ENCODE measurements around the gene PIGZ. TPM values are rescaled to one million over a fixed set of nuclear protein-coding genes. Genes with fewer than 3 reads are reported as not detected.

Gene PIGZ, protein sequence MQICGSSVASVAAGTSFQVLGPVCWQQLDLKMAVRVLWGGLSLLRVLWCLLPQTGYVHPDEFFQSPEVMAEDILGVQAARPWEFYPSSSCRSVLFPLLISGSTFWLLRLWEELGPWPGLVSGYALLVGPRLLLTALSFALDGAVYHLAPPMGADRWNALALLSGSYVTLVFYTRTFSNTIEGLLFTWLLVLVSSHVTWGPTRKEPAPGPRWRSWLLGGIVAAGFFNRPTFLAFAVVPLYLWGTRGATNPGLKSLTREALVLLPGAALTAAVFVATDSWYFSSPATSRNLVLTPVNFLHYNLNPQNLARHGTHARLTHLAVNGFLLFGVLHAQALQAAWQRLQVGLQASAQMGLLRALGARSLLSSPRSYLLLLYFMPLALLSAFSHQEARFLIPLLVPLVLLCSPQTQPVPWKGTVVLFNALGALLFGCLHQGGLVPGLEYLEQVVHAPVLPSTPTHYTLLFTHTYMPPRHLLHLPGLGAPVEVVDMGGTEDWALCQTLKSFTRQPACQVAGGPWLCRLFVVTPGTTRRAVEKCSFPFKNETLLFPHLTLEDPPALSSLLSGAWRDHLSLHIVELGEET
- total RNA-seq: 1 to 10 TPM; 2.3 to 8.0 (median 4.4) TPM

DNA sequence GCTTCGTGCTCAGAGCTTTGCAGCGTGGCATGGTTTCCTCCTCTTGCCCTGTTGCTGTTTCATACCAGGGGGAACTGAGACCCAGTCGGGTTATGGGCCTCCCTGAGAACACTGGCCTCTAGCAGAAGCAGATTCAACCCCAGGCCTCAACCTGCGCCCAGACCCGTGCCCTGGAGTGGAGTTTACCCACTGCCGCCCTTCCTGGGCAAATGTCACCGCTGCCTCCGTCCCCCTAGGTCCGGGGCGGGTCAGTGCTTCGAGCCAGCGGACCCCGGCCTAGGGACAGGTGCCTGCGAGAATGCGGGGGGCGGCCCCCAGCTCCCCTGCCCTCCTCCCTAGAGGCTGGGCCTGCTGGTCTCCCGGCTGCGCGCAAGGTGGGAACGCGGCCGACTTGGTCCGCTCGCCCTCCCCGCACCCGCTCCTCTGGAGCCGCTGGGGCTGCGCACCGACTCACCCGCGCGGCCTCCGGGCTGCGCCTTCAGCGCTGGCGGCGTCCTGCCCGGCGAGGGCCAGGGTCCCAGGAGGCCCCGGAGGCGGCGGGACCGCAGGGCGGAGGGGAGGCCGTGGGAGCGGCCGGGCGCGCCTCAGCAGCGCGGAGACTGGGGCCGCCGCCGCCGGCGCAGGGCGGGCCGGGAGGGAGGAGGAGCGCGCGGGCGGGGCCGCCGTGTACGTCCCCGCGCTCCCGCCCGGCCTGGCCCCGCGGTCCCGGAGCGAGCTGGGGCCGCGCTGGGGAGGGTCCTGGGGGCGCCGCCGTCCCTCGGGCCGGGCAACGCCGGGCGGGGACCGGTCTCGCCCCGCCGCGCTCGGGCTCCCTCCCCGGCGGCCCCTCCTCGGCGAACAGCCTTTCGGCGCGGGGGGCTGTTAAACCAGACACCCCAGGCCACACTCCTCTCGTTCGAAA lies at the start of gene PIGZ:
PIGZ (minus strand) TSS at position 601 of the 901 bp plus-strand sequence. CDS start 16,802 bp downstream, outside the sequence.
- intact Hi-C loops (cut with DNase I; ENCODE audit: low total_unique reads): loop anchor here (10.0 kb wide), 1 partner anchor 134 kb away; no protein-coding TSS in a partner anchor
- 0 to 4% methylated on average over 24 to 29 of the region's 98 CpGs for WGBS, 2 donors
- H3K4me3 ChIP-seq (ENCODE audit: low read depth, poor library complexity, severe bottlenecking): peak within 1 kb of the TSS; percentile 78
- peak in 1 of 2 donors; percentile 85 for DNase-seq (ENCODE audit: low spot score in 2 of 2)
- TF ChIP-seq, protein P1, sequence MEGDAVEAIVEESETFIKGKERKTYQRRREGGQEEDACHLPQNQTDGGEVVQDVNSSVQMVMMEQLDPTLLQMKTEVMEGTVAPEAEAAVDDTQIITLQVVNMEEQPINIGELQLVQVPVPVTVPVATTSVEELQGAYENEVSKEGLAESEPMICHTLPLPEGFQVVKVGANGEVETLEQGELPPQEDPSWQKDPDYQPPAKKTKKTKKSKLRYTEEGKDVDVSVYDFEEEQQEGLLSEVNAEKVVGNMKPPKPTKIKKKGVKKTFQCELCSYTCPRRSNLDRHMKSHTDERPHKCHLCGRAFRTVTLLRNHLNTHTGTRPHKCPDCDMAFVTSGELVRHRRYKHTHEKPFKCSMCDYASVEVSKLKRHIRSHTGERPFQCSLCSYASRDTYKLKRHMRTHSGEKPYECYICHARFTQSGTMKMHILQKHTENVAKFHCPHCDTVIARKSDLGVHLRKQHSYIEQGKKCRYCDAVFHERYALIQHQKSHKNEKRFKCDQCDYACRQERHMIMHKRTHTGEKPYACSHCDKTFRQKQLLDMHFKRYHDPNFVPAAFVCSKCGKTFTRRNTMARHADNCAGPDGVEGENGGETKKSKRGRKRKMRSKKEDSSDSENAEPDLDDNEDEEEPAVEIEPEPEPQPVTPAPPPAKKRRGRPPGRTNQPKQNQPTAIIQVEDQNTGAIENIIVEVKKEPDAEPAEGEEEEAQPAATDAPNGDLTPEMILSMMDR (IDR thresholded peaks at IDR 0.05): no peak
- no peak for TF ChIP-seq POLR2A (IDR thresholded peaks at IDR 0.05)

DNA sequence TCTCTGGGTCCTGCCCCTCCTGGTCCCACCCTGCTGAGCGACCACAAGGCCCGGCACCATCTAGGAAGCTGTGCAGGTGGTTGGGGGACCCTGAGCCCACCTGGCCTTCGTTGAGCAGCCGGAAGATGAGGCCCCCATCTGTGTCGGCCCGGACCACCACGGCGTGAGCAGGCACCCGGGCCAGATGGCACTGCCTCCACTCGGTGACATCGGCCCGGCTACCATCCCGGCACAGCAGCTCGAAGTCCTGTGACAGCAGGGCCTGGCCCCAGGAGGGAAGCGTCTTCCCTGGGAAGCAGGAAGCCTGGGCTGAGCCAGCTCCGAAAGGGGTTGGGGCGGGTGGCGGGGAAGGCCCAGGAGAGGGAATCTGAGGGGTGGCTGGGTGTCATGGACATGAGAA lies 48.4 kb upstream of the PIGZ start:
- no peak for DNase-seq (ENCODE audit: low spot score in 2 of 2)
- TF ChIP-seq POLR2A (IDR thresholded peaks at IDR 0.05): no peak
- TF ChIP-seq, protein P1 (IDR thresholded peaks at IDR 0.05): no peak
- H3K4me3 ChIP-seq (ENCODE audit: low read depth, poor library complexity, severe bottlenecking): no peak overlapping the region
- 96 to 97% methylated on average over 11 to 14 of the region's 18 CpGs for WGBS, 2 donors
- intact Hi-C loops (cut with DNase I; ENCODE audit: low total_unique reads): no loop called here

DNA sequence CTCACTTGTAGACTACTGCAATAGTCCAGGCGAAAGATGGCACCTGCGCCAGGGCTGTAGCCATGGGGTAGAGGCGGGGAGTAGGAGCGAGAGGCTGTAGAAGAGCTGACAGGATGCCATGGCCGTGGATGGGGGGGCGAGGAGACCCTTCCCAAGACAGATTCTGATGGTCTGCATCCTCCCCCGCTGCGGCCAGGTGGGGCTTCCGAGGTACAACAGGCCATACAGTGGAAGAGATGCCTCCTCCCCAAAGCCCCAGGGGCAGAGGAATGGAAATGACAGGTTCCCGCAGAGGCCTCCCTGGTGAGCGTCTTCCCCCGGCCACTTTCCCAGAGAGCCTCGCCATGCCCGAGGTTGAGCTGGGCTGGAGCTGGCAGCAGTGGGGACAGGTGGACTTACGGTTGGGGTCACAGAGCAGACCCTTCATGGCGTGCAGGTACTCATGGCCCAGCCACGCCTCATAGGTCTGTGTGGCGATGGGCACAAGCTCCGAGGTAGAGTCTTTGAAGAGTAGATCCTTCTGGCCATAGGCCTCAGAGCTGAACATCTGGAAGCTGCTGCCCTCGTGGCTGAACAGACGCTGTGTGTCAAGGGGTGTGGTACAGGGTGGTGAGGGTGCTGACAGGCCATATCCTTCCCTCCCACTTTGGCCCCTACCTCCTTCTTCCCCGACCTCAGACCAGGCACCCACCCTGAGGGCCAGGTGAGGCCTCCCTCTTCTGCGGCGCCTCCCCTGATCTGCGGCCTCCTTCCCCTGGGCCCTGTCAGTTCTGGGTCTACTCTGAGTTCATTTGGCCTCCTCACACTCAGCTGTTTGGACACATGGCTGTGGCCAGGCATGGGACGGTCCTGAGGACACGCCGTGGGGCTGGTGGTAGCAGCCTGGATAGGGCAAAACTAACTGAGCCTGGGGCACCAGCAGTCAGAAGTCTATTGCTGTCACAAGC lies 47.4 kb upstream of the PIGZ start:
- WGBS, 2 donors: 91 to 92% methylated on average over 28 of the region's 28 CpGs
- no peak overlapping the region for H3K4me3 ChIP-seq (ENCODE audit: low read depth, poor library complexity, severe bottlenecking)
- TF ChIP-seq POLR2A (IDR thresholded peaks at IDR 0.05): no peak
- TF ChIP-seq, protein P1 (IDR thresholded peaks at IDR 0.05): no peak
- intact Hi-C loops (cut with DNase I; ENCODE audit: low total_unique reads): no loop called here
- DNase-seq (ENCODE audit: low spot score in 2 of 2): no peak

DNA sequence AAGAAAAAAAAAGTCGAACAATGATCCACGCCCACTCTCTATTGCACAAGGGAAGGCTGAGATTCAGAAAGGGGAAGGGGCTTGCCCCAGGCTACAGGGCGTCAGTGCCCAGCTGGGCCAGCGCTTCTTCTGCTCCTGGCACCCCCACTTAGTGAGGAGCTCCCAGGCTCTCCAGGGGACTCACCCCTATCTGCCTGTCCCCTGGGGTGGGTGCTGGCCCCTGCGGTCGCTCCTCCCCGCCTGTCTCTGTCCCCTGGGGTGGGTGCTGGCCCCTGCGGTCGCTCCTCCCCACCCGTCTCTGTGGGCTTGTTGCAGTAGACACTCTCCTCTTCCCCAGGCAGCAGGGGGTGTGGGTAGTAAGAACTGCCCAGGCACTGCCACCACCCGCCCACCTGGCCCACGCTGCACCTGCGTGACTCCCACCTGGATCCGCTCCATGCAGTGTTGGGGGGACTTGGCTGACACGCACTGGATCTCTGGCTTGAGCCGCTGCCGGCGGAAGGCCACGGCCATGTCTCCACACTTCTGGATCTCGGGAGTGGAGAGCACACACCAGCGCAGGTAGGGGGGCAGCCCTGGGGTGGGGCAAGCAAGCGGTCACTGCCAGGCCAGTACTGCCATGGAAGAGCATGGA lies 46.4 kb upstream of the PIGZ start:
- DNase-seq (ENCODE audit: low spot score in 2 of 2): no peak

More for the DNA sequence above, 46.4 kb upstream of the PIGZ start:
- intact Hi-C loops (cut with DNase I; ENCODE audit: low total_unique reads): no loop called here
- no peak overlapping the region for H3K4me3 ChIP-seq (ENCODE audit: low read depth, poor library complexity, severe bottlenecking)
- TF ChIP-seq, protein P1 (IDR thresholded peaks at IDR 0.05): no peak
- TF ChIP-seq POLR2A (IDR thresholded peaks at IDR 0.05): no peak
- 90 to 93% methylated on average over 21 to 22 of the region's 22 CpGs for WGBS, 2 donors

Data from lower leg skin (tissue), 4 donors.